ENCODE results near the gene SEMA4F.
"Not testable (repeated sequence)": the region's sequence is repeated elsewhere in the genome, so short reads cannot be mapped to it uniquely, and the experiment has no call there.

SEMA4F gene

GRCh38 chr2:74653985-74654882 lies at the start of gene SEMA4F:
Gene SEMA4F (plus strand): TSS chr2:74654247. CDS start chr2:74654377, 130 bp downstream.
- DNase-seq (ENCODE audit: low read depth, low spot score) = peak; percentile 99

GRCh38 chr2:74606927-74607326 lies 47.1 kb upstream of the SEMA4F start:
- DNase-seq (ENCODE audit: low read depth, low spot score) = no peak

- no peak for DNase-seq (ENCODE audit: low read depth, low spot score)
Observed at GRCh38 chr2:74617122-74617521, 36.9 kb upstream of the SEMA4F start.

GRCh38 chr2:74618410-74619083 lies 35.5 kb upstream of the SEMA4F start:
- DNase-seq (ENCODE audit: low read depth, low spot score) = no peak

GRCh38 chr2:74619651-74620297 lies 34.3 kb upstream of the SEMA4F start:
- DNase-seq (ENCODE audit: low read depth, low spot score) = no peak

GRCh38 chr2:74620671-74621070 lies 33.4 kb upstream of the SEMA4F start:
- DNase-seq (ENCODE audit: low read depth, low spot score) = no peak

GRCh38 chr2:74625658-74626425 lies 28.2 kb upstream of the SEMA4F start:
- no peak for DNase-seq (ENCODE audit: low read depth, low spot score)

- DNase-seq (ENCODE audit: low read depth, low spot score) = no peak
Observed at GRCh38 chr2:74628538-74629105, 25.4 kb upstream of the SEMA4F start.

GRCh38 chr2:74630454-74630853 lies 23.6 kb upstream of the SEMA4F start:
- not testable (repeated sequence) for DNase-seq (ENCODE audit: low read depth, low spot score)

GRCh38 chr2:74632209-74632938 lies 21.7 kb upstream of the SEMA4F start:
- peak; percentile 34 for DNase-seq (ENCODE audit: low read depth, low spot score)

- DNase-seq (ENCODE audit: low read depth, low spot score) = no peak
Observed at GRCh38 chr2:74632939-74633312, 21.1 kb upstream of the SEMA4F start.

GRCh38 chr2:74639550-74639949 lies 14.5 kb upstream of the SEMA4F start:
- DNase-seq (ENCODE audit: low read depth, low spot score) = no peak

- DNase-seq (ENCODE audit: low read depth, low spot score) = no peak
Observed at GRCh38 chr2:74645344-74645743, 8.7 kb upstream of the SEMA4F start.

- peak; percentile 7 for DNase-seq (ENCODE audit: low read depth, low spot score)
Observed at GRCh38 chr2:74646201-74646600, 7.8 kb upstream of the SEMA4F start.

GRCh38 chr2:74646834-74647482 lies 7.1 kb upstream of the SEMA4F start:
- DNase-seq (ENCODE audit: low read depth, low spot score) = peak; percentile 37

GRCh38 chr2:74648009-74648443 lies 6.0 kb upstream of the SEMA4F start, which contains the start of gene M1AP:
Gene M1AP (minus strand): TSS chr2:74648330. CDS start chr2:74640275, 8,055 bp downstream.
- DNase-seq (ENCODE audit: low read depth, low spot score) = peak; percentile 13

- no peak for DNase-seq (ENCODE audit: low read depth, low spot score)
Observed at GRCh38 chr2:74653589-74653984, 460 bp upstream of the SEMA4F start.

- DNase-seq (ENCODE audit: low read depth, low spot score) = no peak
Observed at GRCh38 chr2:74655579-74655978, 1.5 kb downstream of the SEMA4F start.

GRCh38 chr2:74658516-74658915 lies 4.5 kb downstream of the SEMA4F start:
- DNase-seq (ENCODE audit: low read depth, low spot score) = peak; percentile 56

- DNase-seq (ENCODE audit: low read depth, low spot score) = no peak
Observed at GRCh38 chr2:74659462-74659861, 5.4 kb downstream of the SEMA4F start.

Data from astrocyte of the hippocampus (primary cell).